ENCODE results near the gene S100A7A.

DNA sequence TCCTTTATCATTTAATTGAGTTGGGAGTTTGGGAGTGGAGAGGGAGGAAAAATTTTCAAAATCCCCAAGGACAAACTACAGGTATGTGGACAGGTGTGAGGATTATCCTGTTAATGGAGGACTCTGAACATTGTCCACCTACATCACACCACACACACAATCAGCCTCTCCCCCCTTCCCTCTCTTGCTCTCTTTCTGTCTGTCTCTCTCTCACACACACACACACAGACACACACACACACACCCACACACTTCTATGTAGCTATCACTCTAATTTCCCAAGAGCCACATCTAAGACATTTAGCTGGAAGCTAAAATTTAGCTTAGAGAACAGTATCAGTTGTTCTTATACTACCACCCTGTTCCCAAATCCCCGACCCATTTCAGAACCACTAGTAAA is 26.9 kb upstream of the S100A7A start:
- TF ChIP-seq REST (IDR thresholded peaks at IDR 0.05; ENCODE audit: insufficient read depth in 1 of 2, low read depth in 2 of 2, low read length in 1 of 2) (no peak), SIN3A (IDR thresholded peaks at IDR 0.05; ENCODE audit: borderline replicate concordance, insufficient read depth, low read depth, low read length) (no peak), CTCF (IDR thresholded peaks at IDR 0.05) (no peak), POLR2AphosphoS5 (IDR thresholded peaks at IDR 0.05; ENCODE audit: low read depth, low read length) (no peak)

Data from Panc1 (cell line).